Measurements from ENCODE around the gene CDY1B.
"Not testable (repeated sequence)": the region's sequence is repeated elsewhere in the genome, so short reads cannot be mapped to it uniquely, and the experiment has no call there.

Gene CDY1B

GRCh38 chrY:24047919-24048318, at the start of gene CDY1B:
Gene CDY1B, minus strand, starts transcription at chrY:24048019. Its CDS starts 331 bp downstream, at chrY:24047688.
- not testable (repeated sequence) for DNase-seq

GRCh38 chrY:24049525-24049924, 1.7 kb upstream of the CDY1B start:
- DNase-seq, result not testable (repeated sequence)

- not testable (repeated sequence) for DNase-seq
Measured at GRCh38 chrY:24043209-24043608, 4.6 kb downstream of the CDY1B start.

GRCh38 chrY:24039008-24039718, 8.7 kb downstream of the CDY1B start:
- DNase-seq, result not testable (repeated sequence)

GRCh38 chrY:24026212-24027103, 21.4 kb downstream of the CDY1B start:
- not testable (repeated sequence) for DNase-seq
